Choroid plexus epithelial cell (primary cell): Measurements from ENCODE around the gene HOXD11.
A peak's percentile ranks its signal among the peaks of the same experiment; 100 is the strongest.

Experiments used
- DNase-seq: peaks from one replicate; pipeline ENCODE4 v3.0.0-alpha.2; 2010; ENCODE audit warnings: low read depth
- H3K4me3 ChIP-seq: 2 replicates; pipeline ENCODE4 v1.5.1; 2011; ENCODE audit warnings: low read depth, mild to moderate bottlenecking, control low read depth, low read length, moderate library complexity
- CTCF ChIP-seq: conservative IDR thresholded peaks from 2 replicates; pipeline ENCODE4 v1.5.1; 2011; ENCODE audit warnings: low read depth, mild to moderate bottlenecking, control low read depth, inconsistent platforms, low read length, moderate library complexity

Gene HOXD11

DNA sequence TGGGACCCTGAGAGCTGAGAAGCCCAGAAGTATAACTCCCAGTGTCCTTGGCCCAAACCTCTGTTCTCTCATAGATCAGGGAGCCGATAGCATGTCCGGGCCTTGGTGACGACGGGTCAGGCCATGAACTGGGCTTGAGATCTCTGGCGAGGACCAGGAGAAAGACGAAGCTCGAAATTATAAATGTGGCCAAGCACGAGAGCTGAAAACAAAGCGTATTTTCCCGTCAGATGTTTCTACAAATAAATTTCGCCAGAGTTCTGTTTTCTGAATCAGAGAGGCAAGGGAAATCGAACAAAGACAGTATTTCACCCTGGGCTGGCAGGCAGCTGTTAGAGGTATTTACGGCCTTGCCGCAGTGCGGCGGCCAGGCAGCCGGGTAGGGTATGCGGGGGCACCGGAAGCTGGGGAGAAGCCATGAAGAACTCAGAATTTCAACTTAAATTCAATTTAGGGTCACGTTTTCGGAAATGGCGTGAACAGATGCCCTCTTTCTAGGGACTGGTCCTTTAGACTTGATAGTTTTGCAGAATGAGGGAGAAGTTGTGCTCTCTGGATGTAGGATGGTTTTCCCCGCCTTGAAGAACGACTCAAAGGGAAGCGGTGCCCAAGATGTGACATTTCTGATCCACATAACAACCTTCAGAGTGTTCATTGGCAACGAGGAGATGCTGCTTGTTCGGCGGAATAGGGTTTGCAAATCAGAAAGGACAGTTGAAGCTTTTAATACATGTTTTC lies 32.0 kb downstream of the HOXD11 start:
- H3K4me3 ChIP-seq: no peak overlapping the region
- TF ChIP-seq CTCF: no peak
- DNase-seq: no peak

DNA sequence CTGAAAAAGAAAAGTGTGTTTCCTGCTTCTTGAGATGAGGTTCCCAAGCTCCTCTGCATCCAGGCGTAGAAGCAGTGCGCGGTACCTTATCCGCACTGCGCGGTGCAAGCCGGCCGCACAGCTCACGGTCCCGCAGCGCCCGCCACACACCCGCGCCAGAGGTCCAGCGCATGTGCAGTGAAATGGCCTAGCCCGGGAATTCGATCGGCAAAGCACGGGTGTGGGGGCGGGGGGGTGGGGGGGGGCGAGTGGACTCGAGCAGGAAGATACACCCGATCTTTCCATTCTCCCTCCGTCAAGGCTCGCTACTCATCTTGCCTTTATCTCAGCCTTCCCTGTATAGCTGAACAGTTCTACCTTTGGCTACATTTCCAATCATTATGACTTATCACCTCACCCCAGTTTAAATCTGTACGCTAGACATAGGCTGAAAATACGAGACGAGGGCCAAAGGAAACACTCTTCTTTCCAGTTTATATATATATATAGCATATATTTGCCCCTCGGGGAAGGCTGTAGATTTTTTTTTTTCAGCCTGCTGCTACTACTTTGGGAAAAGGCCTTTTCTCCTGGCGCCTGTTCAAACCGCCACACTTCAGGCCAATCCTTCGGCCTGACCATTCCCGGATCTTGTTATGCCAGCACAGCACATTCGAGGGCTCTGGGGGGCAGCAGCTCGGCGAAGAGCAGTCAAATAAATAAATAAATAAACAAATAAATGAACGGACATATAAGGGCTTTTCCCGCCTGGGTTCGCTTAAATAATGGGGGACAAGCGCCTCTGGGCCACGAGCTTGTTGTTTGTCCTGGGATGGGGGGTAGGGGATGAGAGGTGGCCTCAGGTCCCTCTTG lies 32.8 kb downstream of the HOXD11 start:
- no peak for TF ChIP-seq CTCF
- no peak overlapping the region for H3K4me3 ChIP-seq
- DNase-seq: no peak

GRCh38 chr2:176140513-176141317 lies 33.6 kb downstream of the HOXD11 start:
- TF ChIP-seq CTCF: peak; percentile 76
- DNase-seq: peak; percentile 51

DNA sequence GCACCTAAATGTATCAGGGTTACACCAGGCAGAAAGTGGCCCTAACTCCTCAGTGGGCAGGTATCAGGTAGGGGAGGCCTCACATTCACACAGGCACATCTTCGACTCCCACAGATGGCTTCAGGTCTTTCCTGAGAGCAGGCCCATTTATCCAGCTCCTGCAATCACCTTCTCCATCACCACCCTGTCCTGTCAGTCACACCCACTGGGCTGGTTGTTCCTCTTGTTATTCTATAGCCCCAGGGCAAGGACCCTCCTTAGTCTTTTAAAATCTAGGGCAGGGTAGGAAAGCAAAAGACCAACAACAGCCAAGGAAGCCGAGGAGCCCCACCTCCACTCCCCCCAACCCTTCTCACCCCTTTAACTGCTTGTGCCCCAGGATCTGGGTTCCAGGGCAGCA lies 35.2 kb downstream of the HOXD11 start:
- no peak for DNase-seq
- H3K4me3 ChIP-seq: no peak overlapping the region
- TF ChIP-seq CTCF: no peak

More at GRCh38 chr2:176140513-176141317, 33.6 kb downstream of the HOXD11 start:
- peak overlapping the region; percentile 46 for H3K4me3 ChIP-seq

- H3K4me3 ChIP-seq: no peak overlapping the region
- TF ChIP-seq CTCF: no peak
- DNase-seq: no peak
Observed at GRCh38 chr2:176145085-176145969, 38.2 kb downstream of the HOXD11 start.

DNA sequence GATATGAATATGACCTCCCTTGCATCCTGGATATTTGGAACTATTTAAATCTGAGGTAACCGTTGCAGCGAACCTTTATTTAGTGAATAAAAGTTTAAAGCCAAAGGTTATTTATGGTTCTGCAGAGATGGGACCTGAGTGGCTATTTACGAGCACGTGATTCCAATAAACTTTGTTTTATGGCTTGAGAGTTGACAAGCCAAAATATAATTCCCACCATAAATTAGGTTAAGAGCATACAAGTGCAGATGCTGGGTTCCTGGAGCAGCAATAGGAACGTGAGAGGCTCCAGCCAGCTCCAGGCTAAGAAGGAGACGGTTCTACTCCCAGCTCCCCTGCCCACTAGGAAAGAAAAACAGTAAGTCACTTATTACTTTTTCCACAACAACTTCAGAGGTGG lies 39.0 kb downstream of the HOXD11 start:
- no peak for TF ChIP-seq CTCF
- H3K4me3 ChIP-seq: no peak overlapping the region
- DNase-seq: no peak
